ENCODE measurements around the gene IARS2.

Gene IARS2

GRCh38 chr1:220067269-220068204, 26.4 kb upstream of the IARS2 start:
- H2AFZ ChIP-seq (ENCODE audit: low read depth, low read length), result no peak overlapping the region
- H3K9me3 ChIP-seq (ENCODE audit: insufficient read depth, low read length), result no peaks in the 10 kb centered on the region
- H3K27me3 ChIP-seq (ENCODE audit: low read depth, low read length), result no peaks in the 10 kb centered on the region
- H3K4me2 ChIP-seq (ENCODE audit: low read length), result no peak overlapping the region
- H3K4me1 ChIP-seq (ENCODE audit: low read length), result no peaks in the 10 kb centered on the region
- no peak overlapping the region for H3K4me3 ChIP-seq (ENCODE audit: low read length)
- no peak overlapping the region for H3K9ac ChIP-seq (ENCODE audit: low read length)
- no peaks in the 10 kb centered on the region for H4K20me1 ChIP-seq (ENCODE audit: insufficient read depth, low read length)
- TF ChIP-seq, protein P1, sequence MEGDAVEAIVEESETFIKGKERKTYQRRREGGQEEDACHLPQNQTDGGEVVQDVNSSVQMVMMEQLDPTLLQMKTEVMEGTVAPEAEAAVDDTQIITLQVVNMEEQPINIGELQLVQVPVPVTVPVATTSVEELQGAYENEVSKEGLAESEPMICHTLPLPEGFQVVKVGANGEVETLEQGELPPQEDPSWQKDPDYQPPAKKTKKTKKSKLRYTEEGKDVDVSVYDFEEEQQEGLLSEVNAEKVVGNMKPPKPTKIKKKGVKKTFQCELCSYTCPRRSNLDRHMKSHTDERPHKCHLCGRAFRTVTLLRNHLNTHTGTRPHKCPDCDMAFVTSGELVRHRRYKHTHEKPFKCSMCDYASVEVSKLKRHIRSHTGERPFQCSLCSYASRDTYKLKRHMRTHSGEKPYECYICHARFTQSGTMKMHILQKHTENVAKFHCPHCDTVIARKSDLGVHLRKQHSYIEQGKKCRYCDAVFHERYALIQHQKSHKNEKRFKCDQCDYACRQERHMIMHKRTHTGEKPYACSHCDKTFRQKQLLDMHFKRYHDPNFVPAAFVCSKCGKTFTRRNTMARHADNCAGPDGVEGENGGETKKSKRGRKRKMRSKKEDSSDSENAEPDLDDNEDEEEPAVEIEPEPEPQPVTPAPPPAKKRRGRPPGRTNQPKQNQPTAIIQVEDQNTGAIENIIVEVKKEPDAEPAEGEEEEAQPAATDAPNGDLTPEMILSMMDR (IDR thresholded peaks at IDR 0.05; ENCODE audit: low read depth, low read length), result no peak
- TF ChIP-seq EZH2phosphoT487 (IDR thresholded peaks at IDR 0.05; ENCODE audit: low read depth), result no peak
- peaks cover 25% of the 10 kb centered on the region for H3K36me3 ChIP-seq (replicated peaks; ENCODE audit: low read depth, low read length)
- no peak overlapping the region for H3K27ac ChIP-seq (ENCODE audit: low read length)
- H3K79me2 ChIP-seq (ENCODE audit: low read length), result no peaks in the 10 kb centered on the region

GRCh38 chr1:220076861-220077762, 16.8 kb upstream of the IARS2 start:
- Histone ChIP-seq H3K4me1 (ENCODE audit: low read length) (no peaks in the 10 kb centered on the region), H4K20me1 (ENCODE audit: insufficient read depth, low read length) (no peaks in the 10 kb centered on the region), H2AFZ (ENCODE audit: low read depth, low read length) (no peak overlapping the region), H3K79me2 (ENCODE audit: low read length) (no peaks in the 10 kb centered on the region), H3K4me3 (ENCODE audit: low read length) (no peak overlapping the region), H3K27me3 (ENCODE audit: low read depth, low read length) (no peaks in the 10 kb centered on the region), H3K36me3 (replicated peaks; ENCODE audit: low read depth, low read length) (peaks cover 15% of the 10 kb centered on the region), H3K27ac (ENCODE audit: low read length) (no peak overlapping the region), H3K9me3 (ENCODE audit: insufficient read depth, low read length) (no peaks in the 10 kb centered on the region), H3K9ac (ENCODE audit: low read length) (no peak overlapping the region), H3K4me2 (ENCODE audit: low read length) (no peak overlapping the region)
- TF ChIP-seq, protein P1 (IDR thresholded peaks at IDR 0.05; ENCODE audit: low read depth, low read length), result no peak
- TF ChIP-seq EZH2phosphoT487 (IDR thresholded peaks at IDR 0.05; ENCODE audit: low read depth), result no peak

DNA sequence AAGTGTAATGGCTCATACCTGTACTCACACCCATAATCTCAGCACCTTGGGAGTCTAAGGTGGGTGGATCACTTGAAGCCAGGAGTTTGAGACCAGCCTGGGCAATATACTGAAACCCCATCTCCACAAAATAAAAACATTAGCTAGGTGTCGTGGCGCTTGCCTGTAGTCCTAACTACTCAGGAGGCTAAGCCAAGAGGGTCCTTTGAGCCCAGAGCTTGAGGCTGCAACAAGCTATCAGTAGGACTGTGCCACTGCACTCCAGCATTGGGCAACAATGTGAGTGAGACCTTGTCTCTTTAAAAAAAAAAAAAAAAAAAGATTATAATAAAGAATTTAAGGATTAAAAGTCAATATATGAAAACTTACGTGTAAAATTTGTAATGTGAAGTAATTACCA, 16.0 kb upstream of the IARS2 start:
- no peaks in the 10 kb centered on the region for H4K20me1 ChIP-seq (ENCODE audit: insufficient read depth, low read length)
- no peaks in the 10 kb centered on the region for H3K9me3 ChIP-seq (ENCODE audit: insufficient read depth, low read length)
- no peaks in the 10 kb centered on the region for H3K27me3 ChIP-seq (ENCODE audit: low read depth, low read length)
- H3K79me2 ChIP-seq (ENCODE audit: low read length), result no peaks in the 10 kb centered on the region
- H3K9ac ChIP-seq (ENCODE audit: low read length), result no peak overlapping the region
- H3K4me3 ChIP-seq (ENCODE audit: low read length), result no peak overlapping the region
- H2AFZ ChIP-seq (ENCODE audit: low read depth, low read length), result no peak overlapping the region
- peaks cover 9% of the 10 kb centered on the region for H3K36me3 ChIP-seq (replicated peaks; ENCODE audit: low read depth, low read length)
- H3K27ac ChIP-seq (ENCODE audit: low read length), result no peak overlapping the region
- H3K4me2 ChIP-seq (ENCODE audit: low read length), result no peak overlapping the region
- H3K4me1 ChIP-seq (ENCODE audit: low read length), result no peaks in the 10 kb centered on the region
- TF ChIP-seq, protein P1 (IDR thresholded peaks at IDR 0.05; ENCODE audit: low read depth, low read length), result no peak
- no peak for TF ChIP-seq EZH2phosphoT487 (IDR thresholded peaks at IDR 0.05; ENCODE audit: low read depth)

DNA sequence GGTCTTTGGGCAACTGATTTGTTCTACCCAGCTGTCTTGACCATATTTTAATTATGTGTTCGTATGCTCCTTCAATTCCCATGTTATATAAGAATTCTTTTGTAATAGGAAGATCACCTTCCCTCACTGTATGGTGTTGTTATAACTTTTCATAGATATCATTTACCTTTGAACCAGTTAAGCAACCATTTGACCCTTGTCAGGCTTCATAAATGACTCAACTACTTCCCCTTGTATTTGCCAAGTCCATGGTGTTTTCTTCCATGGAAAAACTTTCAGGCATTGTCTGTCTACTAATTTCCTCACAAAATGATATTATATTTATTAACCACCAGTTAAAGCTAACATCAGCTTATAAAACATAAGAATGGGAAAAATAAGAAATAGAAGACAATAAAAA, 9.5 kb upstream of the IARS2 start:
- H3K27ac ChIP-seq (ENCODE audit: low read length), result no peak overlapping the region
- no peak overlapping the region for H3K4me3 ChIP-seq (ENCODE audit: low read length)
- H3K9me3 ChIP-seq (ENCODE audit: insufficient read depth, low read length), result no peaks in the 10 kb centered on the region
- H2AFZ ChIP-seq (ENCODE audit: low read depth, low read length), result no peak overlapping the region
- H3K36me3 ChIP-seq (replicated peaks; ENCODE audit: low read depth, low read length), result no peaks in the 10 kb centered on the region
- H3K4me1 ChIP-seq (ENCODE audit: low read length), result no peaks in the 10 kb centered on the region
- H3K79me2 ChIP-seq (ENCODE audit: low read length), result peaks cover 9% of the 10 kb centered on the region
- no peaks in the 10 kb centered on the region for H4K20me1 ChIP-seq (ENCODE audit: insufficient read depth, low read length)
- H3K27me3 ChIP-seq (ENCODE audit: low read depth, low read length), result no peaks in the 10 kb centered on the region
- no peak overlapping the region for H3K4me2 ChIP-seq (ENCODE audit: low read length)
- TF ChIP-seq EZH2phosphoT487 (IDR thresholded peaks at IDR 0.05; ENCODE audit: low read depth), result no peak
- TF ChIP-seq, protein P1 (IDR thresholded peaks at IDR 0.05; ENCODE audit: low read depth, low read length), result no peak
- H3K9ac ChIP-seq (ENCODE audit: low read length), result no peak overlapping the region
